RPMI8226 (cell line): Measurements from ENCODE around the gene GFER.
"Not testable (repeated sequence)": the region's sequence is repeated elsewhere in the genome, so short reads cannot be mapped to it uniquely, and the experiment has no call there.

ENCODE experiments used
- DNase-seq: peaks from one replicate; pipeline ENCODE4 v3.0.0-alpha.2; 2015

GFER gene

GRCh38 chr16:1983544-1984346, at the start of gene GFER:
TSS of gene GFER (plus strand) at chr16:1984193. CDS start at chr16:1984219, 26 bp downstream.
- peak; percentile 96 for DNase-seq

GRCh38 chr16:1936945-1937479, 47.0 kb upstream of the GFER start:
- no peak for DNase-seq

GRCh38 chr16:1938316-1938715, 45.7 kb upstream of the GFER start:
- DNase-seq, result no peak

- DNase-seq, result no peak
These were observed 45.1 kb upstream of the GFER start for GRCh38 chr16:1938910-1939309.

DNA sequence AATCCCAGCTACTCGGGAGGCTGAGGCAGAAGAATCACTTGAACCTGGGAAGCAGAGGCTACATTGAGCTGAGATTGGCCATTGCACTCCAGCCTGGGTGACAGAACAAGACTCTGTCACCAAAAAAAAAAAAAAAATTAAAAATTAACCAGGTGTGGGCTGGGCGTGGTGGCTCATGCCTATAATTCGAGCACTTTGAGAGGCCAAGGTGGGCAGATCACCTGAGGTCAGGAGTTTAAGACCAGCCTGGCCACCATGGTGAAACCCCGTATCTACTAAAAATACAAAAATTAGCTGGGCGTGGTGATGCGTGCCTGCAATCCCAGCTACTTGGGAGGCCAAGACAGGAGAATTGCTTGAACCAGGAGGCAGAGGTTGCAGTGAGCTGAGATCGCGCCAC, 44.2 kb upstream of the GFER start:
- not testable (repeated sequence) for DNase-seq

DNA sequence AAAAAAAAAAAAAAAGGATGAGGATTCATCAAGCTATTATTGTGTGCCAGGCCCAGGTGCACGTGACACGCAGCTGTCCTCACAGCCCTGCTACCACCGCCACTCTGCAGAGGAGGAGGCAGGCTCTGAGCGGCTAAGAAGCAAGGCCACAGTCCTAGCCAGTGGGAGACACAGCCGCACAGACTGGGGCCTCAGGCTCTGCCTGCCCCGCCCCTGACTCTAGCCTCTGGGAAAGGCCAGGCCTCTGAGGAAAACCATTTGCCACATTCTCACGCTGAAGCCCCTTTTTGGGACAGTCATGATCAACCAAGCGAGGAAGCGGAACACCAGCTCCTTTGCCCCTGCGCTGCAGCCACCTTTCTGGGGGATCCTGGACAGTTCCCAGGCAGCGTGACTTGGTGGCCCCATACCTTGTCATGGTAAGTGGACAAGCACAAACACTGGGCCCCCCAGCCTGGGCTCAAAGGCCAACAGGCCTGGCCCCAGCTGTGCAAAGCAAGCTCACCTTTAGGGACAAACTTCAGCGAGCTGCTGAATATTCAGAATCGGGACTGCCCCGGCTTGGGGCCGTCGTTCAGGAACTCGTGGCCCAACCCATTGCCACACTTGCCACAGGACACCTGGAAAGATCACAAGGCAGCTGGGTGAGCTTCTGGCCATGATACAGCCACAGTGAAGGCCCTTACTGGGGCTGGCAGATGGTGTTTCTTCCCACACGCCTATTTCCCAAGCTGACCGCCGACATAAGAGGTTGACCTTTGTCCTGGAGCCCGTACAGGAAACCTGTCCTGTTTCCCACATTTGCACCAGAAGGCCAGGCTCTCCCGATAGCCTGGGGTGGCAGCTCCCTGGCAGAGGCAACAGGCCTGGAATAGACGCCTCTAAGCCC, 43.5 kb upstream of the GFER start:
- no peak for DNase-seq

GRCh38 chr16:1941162-1942046, 42.6 kb upstream of the GFER start:
- DNase-seq, result no peak

DNA sequence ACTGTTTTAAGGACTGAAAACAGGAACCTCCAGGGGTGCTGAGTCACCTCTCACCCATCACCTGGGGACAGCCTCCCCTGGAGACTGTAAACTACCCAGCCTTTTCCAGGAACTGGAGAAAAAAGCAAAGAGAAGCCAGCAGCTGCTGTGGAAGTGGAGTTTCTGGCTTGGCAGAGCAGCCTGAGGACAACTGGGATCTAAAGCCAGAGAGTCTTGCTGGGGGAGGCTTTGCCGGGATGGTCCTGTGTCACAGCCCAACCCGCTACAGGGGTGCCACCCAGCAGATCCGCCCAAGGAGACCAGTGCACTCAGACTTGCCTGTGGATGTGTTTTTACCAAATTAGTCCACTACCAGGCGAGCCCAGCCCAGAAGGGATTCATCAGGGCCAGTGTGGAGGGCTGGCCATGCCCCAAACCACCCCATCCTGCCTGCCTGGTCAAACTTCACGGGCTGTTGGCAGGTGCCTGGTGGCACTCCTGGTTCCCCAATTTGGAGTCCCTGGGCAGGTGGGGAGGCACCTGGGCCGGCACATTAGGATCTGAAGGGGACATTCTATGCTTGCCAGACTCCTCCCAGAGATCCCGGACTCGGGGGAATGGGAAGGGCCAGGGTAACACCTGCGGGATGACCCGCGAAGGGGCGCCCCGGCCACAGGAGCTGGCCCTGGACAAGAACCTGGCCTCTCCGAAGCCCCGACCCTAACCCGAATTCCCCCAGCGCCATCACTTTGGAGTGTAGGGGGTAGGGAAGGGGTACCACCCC, 41.8 kb upstream of the GFER start:
- peak; percentile 81 for DNase-seq

GRCh38 chr16:1942810-1943726, 40.9 kb upstream of the GFER start, which contains the start of gene MSRB1:
TSS of gene MSRB1 (minus strand) at chr16:1943199. CDS start at chr16:1943156, 43 bp downstream.
- peak; percentile 100 for DNase-seq

DNA sequence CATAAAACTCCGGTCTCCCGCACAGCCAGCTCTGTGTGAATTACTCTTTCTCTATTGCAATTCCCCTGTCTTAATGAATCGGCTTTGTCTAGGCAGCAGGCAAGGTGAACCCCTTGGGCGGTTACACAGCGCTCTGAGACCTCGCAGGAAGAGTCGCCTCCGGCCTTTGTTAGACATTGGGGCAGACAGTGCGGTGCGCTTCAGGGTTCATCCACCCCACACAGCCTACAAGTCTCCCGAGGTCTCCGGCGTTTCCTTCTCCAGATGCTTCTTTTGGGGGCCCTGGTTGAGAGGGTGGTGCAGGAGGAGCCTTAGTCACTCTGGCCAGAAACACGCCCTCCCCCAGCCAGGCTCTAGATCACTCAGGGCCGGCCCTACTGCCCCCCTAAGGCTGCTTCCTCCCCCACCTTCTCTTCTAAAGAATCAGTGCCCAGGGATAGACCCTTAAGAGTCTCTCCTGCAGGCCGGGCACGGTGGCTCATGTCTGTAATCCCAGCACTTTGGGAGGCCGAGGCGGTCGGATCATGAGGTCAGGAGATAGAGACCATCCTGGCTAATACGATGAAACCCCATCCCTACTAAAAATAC, 39.3 kb upstream of the GFER start:
- no peak for DNase-seq

GRCh38 chr16:1945559-1946391, 38.2 kb upstream of the GFER start:
- no peak for DNase-seq

DNA sequence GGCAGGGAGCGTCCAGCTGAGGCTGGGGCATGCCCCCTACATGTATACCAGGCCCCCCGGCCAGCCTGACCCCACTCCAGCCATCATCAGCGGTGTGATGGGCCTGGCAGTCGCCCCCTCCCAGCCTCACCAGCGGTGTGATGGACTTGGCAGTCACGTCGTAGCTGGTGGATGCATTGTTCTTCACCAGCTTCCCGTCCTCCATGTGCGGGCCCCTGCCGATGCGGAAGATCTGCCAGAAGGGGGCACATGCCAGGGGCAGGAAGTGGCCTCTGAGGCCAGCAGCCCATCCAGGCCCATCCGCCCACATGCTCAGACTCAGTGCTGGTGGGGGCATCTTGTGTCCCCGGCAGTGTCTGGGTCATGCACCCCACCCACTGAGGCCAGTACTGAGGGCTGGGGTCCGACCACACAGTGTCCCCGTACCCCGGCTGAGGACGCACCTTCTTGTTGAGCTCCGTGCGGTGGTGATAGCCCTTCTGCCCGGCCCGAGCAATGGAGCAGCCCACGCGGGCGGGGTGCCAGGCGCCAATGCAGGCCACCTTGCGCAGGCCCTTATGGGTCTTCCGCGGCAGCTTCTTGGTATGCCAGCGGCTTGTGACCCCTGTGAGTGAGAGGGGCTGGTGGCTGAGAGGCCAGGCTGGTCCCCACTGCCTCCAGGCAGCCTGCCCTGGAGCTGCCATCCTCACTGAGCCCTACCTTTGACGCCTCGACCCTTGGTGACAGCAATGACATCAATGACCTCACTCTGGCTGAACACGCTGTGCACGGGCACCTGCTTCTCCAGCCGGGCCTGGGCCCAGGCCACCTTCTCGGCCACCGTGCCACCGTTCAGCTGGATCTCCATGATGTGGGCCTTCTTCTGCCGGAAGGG, 37.3 kb upstream of the GFER start:
- no peak for DNase-seq

GRCh38 chr16:1947369-1947670, 36.7 kb upstream of the GFER start:
- no peak for DNase-seq

- no peak for DNase-seq
These were observed 34.5 kb upstream of the GFER start for GRCh38 chr16:1949507-1949906.

GRCh38 chr16:1950047-1950446, 33.9 kb upstream of the GFER start:
- no peak for DNase-seq

DNA sequence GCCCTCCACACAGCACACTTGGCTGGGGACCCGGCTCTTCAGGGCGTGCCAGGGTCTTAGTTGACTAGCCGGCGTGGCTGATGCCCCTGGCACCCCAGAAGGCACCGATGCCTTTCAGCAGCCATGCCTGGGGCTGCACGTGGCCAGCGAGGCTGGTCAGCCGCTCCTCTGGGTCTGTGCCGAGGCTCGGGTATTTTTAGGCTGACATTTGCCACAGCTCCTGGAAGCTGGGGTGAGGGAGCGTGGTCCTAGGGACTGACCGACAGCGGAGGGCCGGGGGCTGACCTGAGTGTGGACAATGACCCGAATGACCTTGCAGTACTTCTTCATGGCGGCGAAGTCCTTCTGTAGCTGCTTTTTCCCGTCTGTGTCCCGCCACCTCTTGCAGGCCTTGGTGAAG, 33.4 kb upstream of the GFER start:
- DNase-seq, result no peak

GRCh38 chr16:1953734-1954133, 30.3 kb upstream of the GFER start:
- DNase-seq, result no peak

GRCh38 chr16:1957434-1958142, 26.4 kb upstream of the GFER start:
- DNase-seq, result not testable (repeated sequence)
